Left hindlimb (tissue), 1 donor: ENCODE data around the gene EHMT1.
"Not testable (repeated sequence)": the region's sequence is repeated elsewhere in the genome, so short reads cannot be mapped to it uniquely, and the experiment has no call there.

Source experiments
- DNase-seq: peaks from one replicate; pipeline ENCODE4 v3.0.0-alpha.2; 2018

Gene EHMT1

GRCh38 chr9:137615387-137615871 is 3.4 kb upstream of the EHMT1 start:
- no peak for DNase-seq

DNA sequence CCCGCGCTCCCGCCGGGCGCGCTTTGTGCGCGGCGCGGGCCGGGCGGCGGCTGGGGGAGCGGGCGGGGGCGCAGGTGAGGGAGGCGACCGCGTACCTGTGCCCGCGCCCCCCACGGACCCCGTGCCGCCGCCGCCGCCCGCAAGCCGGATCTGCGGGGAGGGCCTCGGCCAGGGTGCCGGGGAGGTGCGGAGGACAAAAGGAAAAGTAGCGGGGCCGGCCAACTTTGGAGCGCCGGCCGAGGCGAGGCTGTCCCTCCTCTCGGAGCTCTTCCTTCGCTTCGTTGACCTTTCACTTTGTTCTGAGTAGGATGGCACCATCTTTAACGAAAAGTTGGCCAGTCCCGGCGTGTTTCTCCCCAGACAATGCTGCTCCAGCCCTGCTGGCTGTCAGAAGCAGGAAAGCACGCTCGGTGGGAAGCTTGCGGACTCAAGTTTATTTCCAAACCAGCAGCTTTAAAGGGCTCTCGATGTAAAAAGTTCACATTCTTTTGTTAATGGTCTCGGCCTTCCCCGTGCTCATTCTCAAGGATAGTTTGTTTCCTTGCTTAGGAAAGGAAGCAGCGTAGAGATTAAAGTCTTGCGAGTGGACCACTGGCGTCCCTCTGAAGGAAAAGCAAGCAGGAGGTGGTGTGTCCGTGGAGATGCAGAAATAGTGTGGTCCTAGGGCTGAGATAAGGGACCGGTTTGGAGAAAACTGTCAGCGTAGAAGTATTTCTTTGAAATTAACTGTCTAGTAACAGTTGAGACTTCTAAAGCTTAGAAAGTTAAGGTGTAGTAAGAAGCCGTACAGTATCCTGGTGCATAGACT is 639 bp downstream of the EHMT1 start:
- DNase-seq: no peak

DNA sequence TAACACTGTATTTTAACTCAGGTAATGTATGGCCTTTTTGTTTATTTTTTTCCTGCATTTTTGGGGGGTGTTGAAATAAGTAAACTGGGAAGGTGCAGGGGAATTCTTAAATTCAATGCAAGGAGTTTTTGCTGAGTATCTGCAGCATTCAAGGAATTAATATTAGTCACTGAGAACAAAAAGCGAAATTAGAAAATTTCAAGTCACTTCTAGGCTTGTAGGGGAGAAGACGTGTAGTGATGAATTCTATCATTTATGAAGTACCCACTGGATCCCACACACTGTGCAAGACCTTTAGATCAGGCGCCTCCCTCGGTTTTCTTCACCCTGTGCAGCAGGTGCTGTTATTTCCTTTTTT is 1.2 kb downstream of the EHMT1 start:
- DNase-seq: no peak

DNA sequence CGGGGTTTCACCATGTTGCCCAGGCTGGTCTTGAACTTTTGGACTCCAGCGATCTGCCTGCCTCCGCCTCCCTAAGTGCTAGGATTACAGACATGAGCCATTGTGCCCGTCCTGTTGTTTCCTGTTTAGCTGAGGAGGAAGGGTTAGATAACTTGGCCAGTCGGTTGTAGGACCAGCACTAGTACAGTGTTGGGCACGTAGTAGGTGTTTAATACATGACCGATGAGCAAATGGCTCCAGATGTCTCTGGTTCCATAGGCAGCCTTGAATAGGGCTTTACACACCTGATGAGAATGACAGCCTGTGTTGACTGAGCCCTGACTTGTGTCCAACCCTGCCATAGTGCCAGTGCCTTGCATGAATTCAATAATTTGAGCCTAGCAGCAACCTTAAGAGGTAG is 1.8 kb downstream of the EHMT1 start:
- no peak for DNase-seq

- DNase-seq: no peak
Observed at GRCh38 chr9:137621131-137621757, 2.4 kb downstream of the EHMT1 start.

- not testable (repeated sequence) for DNase-seq
Observed at GRCh38 chr9:137622211-137622610, 3.4 kb downstream of the EHMT1 start.

DNA sequence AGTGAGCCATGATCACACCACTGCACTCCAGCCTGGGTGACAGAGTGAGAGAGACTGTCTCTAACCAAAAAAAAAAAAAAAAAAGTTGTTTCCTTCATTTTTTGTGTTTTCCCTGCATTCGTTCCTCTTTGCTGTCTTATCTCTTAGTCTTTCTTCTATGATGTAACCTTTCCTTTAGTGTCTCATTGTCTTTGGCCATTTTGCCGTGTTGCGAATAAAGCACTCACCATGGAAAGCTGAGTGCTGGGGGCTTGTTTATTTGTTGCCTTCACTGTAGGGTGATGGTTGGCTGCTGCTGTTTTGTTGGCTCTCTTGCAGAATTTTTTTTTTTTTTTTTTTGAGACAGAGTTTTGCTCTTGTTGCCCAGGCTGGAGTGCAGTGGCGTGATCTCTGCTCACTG is 7.7 kb downstream of the EHMT1 start:
- DNase-seq: no peak

DNA sequence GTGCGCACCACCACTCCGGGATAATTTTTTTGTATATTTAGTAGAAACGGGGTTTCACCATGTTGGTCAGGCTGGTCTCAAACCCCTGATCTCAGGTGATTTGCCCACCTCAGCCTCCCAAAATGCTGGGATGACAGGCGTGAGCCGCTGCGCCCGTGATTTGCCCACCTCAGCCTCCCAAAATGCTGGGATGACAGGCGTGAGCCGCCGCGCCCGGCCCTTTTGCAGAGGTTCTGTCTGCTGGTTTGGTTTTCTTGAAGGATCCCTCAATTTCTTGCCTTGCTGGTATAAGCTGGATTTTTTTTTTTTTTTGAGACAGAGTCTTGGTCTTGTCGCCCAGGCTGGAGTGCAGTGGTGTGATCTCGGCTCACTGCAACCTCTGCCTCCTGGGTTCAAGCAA is 8.6 kb downstream of the EHMT1 start:
- not testable (repeated sequence) for DNase-seq

DNA sequence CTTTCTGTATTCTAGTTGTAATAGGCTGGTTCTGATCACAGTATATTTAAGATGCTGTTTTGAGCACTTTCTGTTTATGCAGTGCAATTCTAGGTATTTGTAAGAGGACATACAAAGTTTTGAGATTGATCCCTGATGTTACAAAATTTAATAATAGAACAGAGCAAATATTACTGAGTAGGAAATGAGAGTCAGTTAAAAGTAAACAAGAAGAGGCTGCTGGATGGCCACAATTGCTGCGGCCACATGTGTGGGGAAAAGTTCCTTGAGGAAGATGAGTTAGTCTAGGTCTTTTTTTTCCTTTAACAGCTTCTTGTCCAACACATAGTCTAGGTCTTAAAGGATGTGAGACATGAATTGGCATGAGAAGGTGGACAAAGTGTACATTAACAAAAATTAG is 11.3 kb downstream of the EHMT1 start:
- DNase-seq: no peak

- DNase-seq: no peak
Observed at GRCh38 chr9:137630679-137631078, 11.9 kb downstream of the EHMT1 start.

- DNase-seq: no peak
Observed at GRCh38 chr9:137631345-137632229, 12.8 kb downstream of the EHMT1 start.

DNA sequence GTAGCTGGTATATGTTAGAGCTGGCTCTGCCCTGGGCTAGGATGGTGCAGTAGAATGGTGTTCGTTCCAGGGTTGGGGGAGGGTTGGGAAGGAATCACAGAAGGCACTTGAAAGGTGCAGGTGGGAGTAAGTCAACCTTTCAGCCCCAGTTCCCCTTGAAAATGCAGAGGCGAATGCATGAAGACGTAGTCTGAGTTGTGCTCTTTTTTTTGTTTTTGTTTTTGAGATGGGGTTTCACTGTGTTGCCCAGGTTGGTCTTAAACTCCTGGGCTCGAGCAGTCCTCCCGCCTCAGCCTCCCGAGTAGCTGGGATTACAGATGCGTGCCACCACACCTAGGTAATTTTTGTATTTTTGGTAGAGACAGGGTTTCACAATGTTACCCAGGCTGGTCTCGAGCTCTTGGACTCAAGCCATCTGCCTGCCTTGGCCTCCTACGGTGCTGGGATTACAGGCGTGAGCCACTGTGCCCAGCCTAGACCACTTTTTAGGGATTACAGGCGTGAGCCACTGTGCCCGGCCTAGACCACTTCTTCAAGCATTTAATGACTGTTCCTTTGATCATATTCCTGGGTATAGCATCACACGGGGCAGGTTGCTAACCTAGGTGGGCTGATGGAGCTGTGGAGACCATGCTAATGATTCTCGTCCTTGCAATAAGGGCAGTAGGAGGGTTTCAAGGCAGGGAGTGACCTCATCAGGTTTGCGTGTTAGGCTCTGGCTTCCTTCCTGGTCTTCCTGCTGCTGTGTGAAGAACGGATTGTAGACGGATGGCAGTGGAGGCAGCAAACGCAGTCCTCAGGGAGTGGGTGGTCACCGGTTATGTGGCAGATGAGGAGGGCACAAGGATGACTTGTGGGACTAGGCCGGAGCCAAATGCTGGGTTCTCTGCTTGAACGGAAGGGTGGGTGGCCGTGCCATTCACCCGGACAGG is 13.7 kb downstream of the EHMT1 start:
- DNase-seq: no peak

DNA sequence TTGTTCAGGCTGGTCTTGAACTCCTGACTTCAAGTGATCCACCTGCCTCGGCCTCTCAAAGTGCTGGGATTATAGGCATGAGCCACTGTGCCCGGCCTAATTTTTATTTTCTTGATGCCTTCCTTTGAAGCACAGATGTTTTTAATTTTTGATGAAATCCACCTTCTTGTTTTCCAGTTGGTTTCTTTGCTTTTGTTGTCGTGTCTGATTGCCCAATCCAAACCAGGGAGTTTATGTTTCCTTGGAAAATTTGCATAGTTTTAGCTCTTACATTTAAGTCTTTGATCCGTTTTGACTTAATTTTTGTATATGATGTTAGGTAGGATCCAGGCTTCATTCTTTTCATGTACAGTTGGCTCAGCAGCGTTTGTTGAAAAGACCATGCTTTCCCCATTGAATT is 15.2 kb downstream of the EHMT1 start:
- no peak for DNase-seq

DNA sequence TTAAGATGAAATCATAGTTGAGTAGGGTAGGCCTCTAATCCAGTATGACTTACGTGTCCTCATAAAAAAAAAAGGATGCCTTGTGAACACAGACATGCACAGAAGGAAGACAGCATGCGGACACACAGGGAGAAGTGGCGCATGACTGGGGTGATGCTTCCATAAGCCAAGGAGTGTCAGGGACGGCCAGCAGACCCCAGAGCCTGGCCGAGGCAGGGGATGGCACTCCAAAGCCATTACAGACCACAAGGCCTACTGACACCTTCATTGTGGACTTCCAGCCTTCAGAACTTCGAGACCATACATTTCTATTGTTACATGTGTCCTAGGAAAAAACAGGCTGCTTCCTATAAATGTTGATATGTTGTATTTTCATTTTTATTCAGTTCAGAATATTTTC is 19.9 kb downstream of the EHMT1 start:
- DNase-seq: no peak

GRCh38 chr9:137639303-137640051 is 20.7 kb downstream of the EHMT1 start:
- no peak for DNase-seq

- no peak for DNase-seq
Observed at GRCh38 chr9:137640862-137641261, 22.1 kb downstream of the EHMT1 start.

GRCh38 chr9:137642118-137642601 is 23.4 kb downstream of the EHMT1 start:
- DNase-seq: no peak

GRCh38 chr9:137642892-137643291 is 24.1 kb downstream of the EHMT1 start:
- no peak for DNase-seq

DNA sequence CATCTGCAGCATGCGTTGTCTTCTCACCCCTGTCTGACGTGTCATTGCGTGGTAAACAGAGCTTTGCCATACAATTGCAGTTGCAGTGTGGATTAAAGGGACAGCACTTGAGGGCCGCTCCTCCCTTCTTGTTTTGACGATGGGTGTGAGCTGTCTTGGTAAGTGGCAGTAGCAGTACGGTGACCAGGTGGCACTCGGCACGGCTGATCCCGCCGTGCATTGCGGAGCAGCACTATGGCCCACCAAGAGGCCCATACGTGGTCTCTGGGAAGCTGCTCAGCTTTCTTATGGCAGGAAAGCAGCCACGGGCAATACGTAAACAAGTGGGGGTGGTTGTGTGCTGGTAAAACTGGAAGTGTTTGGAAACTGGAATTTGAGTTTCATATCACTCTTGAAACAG is 25.1 kb downstream of the EHMT1 start:
- DNase-seq: no peak

- DNase-seq: no peak
Observed at GRCh38 chr9:137645211-137645610, 26.4 kb downstream of the EHMT1 start.

DNA sequence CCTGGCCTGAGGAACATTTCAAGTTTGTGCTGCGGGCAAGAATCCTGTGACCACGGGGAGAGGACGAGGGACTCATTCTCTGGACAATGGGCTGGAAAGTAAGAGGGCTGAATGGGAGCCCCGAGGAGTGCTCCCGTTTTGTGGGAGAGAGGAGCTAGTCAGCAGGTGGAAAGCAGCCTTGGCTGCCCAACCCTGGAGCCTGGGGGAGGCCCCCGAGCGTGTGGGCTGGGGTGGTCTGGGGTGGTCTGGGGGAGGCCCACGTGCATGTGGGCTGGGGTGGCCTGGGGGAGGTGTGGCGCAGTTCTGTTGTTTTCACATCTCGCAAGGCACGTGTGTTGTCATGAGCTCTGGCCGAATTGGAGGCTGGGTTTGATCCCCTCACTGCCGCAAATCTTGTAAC is 27.5 kb downstream of the EHMT1 start:
- DNase-seq: no peak
